HepG2 (cell line): ENCODE measurements around the gene ZDHHC14. TPM values are rescaled to one million over a fixed set of nuclear protein-coding genes. Genes with fewer than 3 reads are reported as not detected.

Experiments
- ATAC-seq: fragments of 200-7000 bp; cut with Tn5 transposase; 3 replicates; pipeline ENCODE4 v1.9.1; 2020; ENCODE audit warnings: mild to moderate bottlenecking, moderate library complexity
- BruUV-seq: library from RNA; stranded (reverse); fragments of 400-500 nt; replicated peaks from 2 replicates; lab custom pipeline; 2021; lab: Mats Ljungman, UMichigan
- CTCF ChIA-PET: fragments of 300-600 bp; formaldehyde crosslinking; extraction: SDS; loops from one replicate; lab custom pipeline; 2021; ENCODE audit warnings: low total read pairs, inconsistent platforms, low intra/inter-chr PET ratio; lab: Yijun Ruan, JAX
- POLR2A ChIA-PET: fragments of 350-600 bp; sonication (Branson Sonifier 250); formaldehyde crosslinking; loops from one replicate; lab custom pipeline; 2020; ENCODE audit warnings: antibody characterized with exemption, inconsistent platforms; lab: Yijun Ruan, JAX
- DNase-seq: peaks from one replicate; pipeline ENCODE4 v3.0.0-alpha.2; 2015; ENCODE audit warnings: low spot score
- FAIRE-seq: peaks from 3 replicates; lab custom pipeline; 2011; peaks lifted over from hg19 to GRCh38; lab: Jason Lieb, UNC
- H2AFZ ChIP-seq: one replicate; pipeline ENCODE4 v1.6.1; 2011; ENCODE audit warnings: low read length, inconsistent platforms
- H3K27ac ChIP-seq: fragments of 300-600 bp; 3 replicates; pipeline ENCODE4 v1.8.0; 2011; ENCODE audit warnings: mixed run types, mild to moderate bottlenecking, mixed read lengths, low read length, inconsistent platforms; ENCODE audit not compliant: insufficient read depth; ENCODE audit errors: extremely low read length
- H3K27me3 ChIP-seq, 2 experiments: fragments of 200-600 bp in 1 of 2; 2 replicates in 1 of 2; 3 replicates in 1 of 2; pipeline versions ENCODE4 v1.6.0 to v1.8.0; 2011; ENCODE audit warnings: low read length in 2 of 2, mild to moderate bottlenecking in 2 of 2, moderate library complexity in 2 of 2, inconsistent platforms in 1 of 2; ENCODE audit not compliant: insufficient read depth in 2 of 2, control insufficient read depth in 1 of 2
- H3K36me3 ChIP-seq, 2 experiments: fragments of 200-600 bp in 1 of 2; replicated peaks in 1 of 2; 2 replicates in 1 of 2; 3 replicates in 1 of 2; pipeline versions ENCODE4 v1.5.1 to v1.8.0; 2011; ENCODE audit warnings: low read length in 2 of 2, inconsistent platforms in 1 of 2; ENCODE audit not compliant: insufficient read depth in 2 of 2, control insufficient read depth in 1 of 2
- H3K4me1 ChIP-seq: 2 replicates; pipeline ENCODE4 v1.5.1; 2012; ENCODE audit warnings: low read length, inconsistent platforms; ENCODE audit not compliant: insufficient read depth
- H3K4me2 ChIP-seq: 2 replicates; pipeline ENCODE4 v1.6.0; 2011; ENCODE audit warnings: low read depth, low read length, inconsistent platforms
- H3K4me3 ChIP-seq, 3 experiments: fragments of 200-600 bp in 1 of 3; sonication (generic), shearing (Covaris generic) in 1 of 3; replicated peaks in 1 of 3; 2 replicates each; pipeline ENCODE4 v1.5.1; 2011 to 2016; ENCODE audit warnings: low read length in 3 of 3, inconsistent platforms in 2 of 3, low read depth in 2 of 3, mild to moderate bottlenecking in 2 of 3, control low read depth in 1 of 3, mixed read lengths in 1 of 3; ENCODE audit not compliant: insufficient read depth in 1 of 3
- H3K79me2 ChIP-seq: one replicate; pipeline ENCODE4 v1.6.1; 2011; ENCODE audit warnings: low read length, inconsistent platforms; ENCODE audit not compliant: insufficient read depth
- H3K9ac ChIP-seq: 2 replicates; pipeline ENCODE4 v1.6.0; 2011; ENCODE audit warnings: mild to moderate bottlenecking, low read depth, low read length, inconsistent platforms; ENCODE audit not compliant: insufficient read depth
- H3K9me3 ChIP-seq: 2 replicates; pipeline ENCODE4 v1.5.1; 2012; ENCODE audit warnings: mild to moderate bottlenecking, low read length
- H4K20me1 ChIP-seq: 2 replicates; pipeline ENCODE4 v1.6.0; 2011; ENCODE audit warnings: inconsistent platforms, mild to moderate bottlenecking, low read length, moderate library complexity; ENCODE audit not compliant: insufficient read depth
- BHLHE40 ChIP-seq: IDR thresholded peaks from 2 replicates; pipeline ENCODE4 v1.6.1; 2011; ENCODE audit warnings: low read length, improper control_type of control experiment
- CBFB ChIP-seq: sonication (generic); formaldehyde crosslinking; IDR thresholded peaks from 2 replicates; pipeline ENCODE4 v1.4.0; 2020; ENCODE audit warnings: missing genetic modification reagents
- LCORL ChIP-seq, 2 experiments: fragments of 450-650 bp in 1 of 2; sonication (generic) in 1 of 2; formaldehyde crosslinking in 1 of 2; IDR thresholded peaks; 2 replicates each; pipeline versions ENCODE4 v1.5.0 to v1.6.1; 2017 to 2020; ENCODE audit warnings: antibody characterized with exemption in 1 of 2, missing genetic modification reagents in 1 of 2
- MZF1 ChIP-seq: sonication (generic); formaldehyde crosslinking; IDR thresholded peaks from 2 replicates; pipeline ENCODE4 v1.8.1; 2023; ENCODE audit warnings: mild to moderate bottlenecking, missing genetic modification reagents, borderline replicate concordance
- ZKSCAN8 ChIP-seq: IDR thresholded peaks from 2 replicates; pipeline ENCODE4 v1.6.1; 2016; ENCODE audit warnings: borderline replicate concordance, missing genetic modification reagents, missing compliant biosample characterization
- ZNF44 ChIP-seq: sonication (generic); formaldehyde crosslinking; IDR thresholded peaks from 2 replicates; pipeline ENCODE4 v1.5.1; 2020; ENCODE audit warnings: mild to moderate bottlenecking, missing genetic modification reagents
- ZNF850 ChIP-seq: sonication (generic); formaldehyde crosslinking; conservative IDR thresholded peaks from 2 replicates; pipeline ENCODE4 v1.9.0; 2021; ENCODE audit warnings: mild to moderate bottlenecking, missing genetic modification reagents
- WGBS: methylation state at CpG from one replicate; pipeline ENCODE4 v1.1.6; 2017; ENCODE audit warnings: low lambda C conversion rate; 5-methylcytosine and 5-hydroxymethylcytosine counted together
- in situ Hi-C: cut with HindIII; loops from 2 replicates; pipeline ENCODE4 v1.10.0; 2017; ENCODE audit warnings: low pct_unique_long_range_greater_than_20kb; ENCODE audit not compliant: extremely low pct_ligation_motif_present
- intact Hi-C: fragments of 100-400 bp; cut with micrococcal nuclease; formaldehyde crosslinking; loops from one replicate; pipeline ENCODE4 v1.10.0; 2022; ENCODE audit not compliant: unreplicated experiment
- polyA plus RNA-seq, 8 experiments: library from polyadenylated mRNA; depleted of rRNA in 3 of 8; stranded (reverse) in 7 of 8; unstranded in 1 of 8; fragments of >200 nt; fragmentation: Illumina TruSeq in 4 of 8; extraction: Trizol in 4 of 8; gene quantifications; 2 replicates each; pipeline versions ENCODE4 v1.2.1 to v1.2.3, GENCODE V29; 2011 to 2016; ENCODE audit warnings: low read depth in 4 of 8, missing spikeins in 1 of 8, mixed read lengths in 1 of 8; ENCODE audit not compliant: insufficient read depth in 1 of 8
- total RNA-seq, 5 experiments: library from RNA; depleted of rRNA; stranded (reverse); fragments of >200 nt; fragmentation: Illumina TruSeq; extraction: Trizol; gene quantifications; 2 replicates each; pipeline ENCODE4 v1.2.3, GENCODE V29; 2016; ENCODE audit warnings: low read depth in 1 of 5
- TF ChIP-seq, protein P1 (sequence below): sonication (generic); formaldehyde crosslinking; conservative IDR thresholded peaks from 2 replicates; pipeline ENCODE4 v1.8.1; 2023; ENCODE audit warnings: missing genetic modification reagents
- TF ChIP-seq, protein P2 (sequence below): sonication (generic); formaldehyde crosslinking; IDR thresholded peaks from 2 replicates; pipeline ENCODE4 v1.4.0; 2020; ENCODE audit warnings: missing genetic modification reagents, low read depth, mild to moderate bottlenecking, borderline replicate concordance

Gene ZDHHC14
- total and polyA plus RNA-seq, 2 of the 13 experiments (the other 11 are each of a cell fraction or from before 2014, with no cell fraction given), result 3.7 to 9.5 TPM

DNA sequence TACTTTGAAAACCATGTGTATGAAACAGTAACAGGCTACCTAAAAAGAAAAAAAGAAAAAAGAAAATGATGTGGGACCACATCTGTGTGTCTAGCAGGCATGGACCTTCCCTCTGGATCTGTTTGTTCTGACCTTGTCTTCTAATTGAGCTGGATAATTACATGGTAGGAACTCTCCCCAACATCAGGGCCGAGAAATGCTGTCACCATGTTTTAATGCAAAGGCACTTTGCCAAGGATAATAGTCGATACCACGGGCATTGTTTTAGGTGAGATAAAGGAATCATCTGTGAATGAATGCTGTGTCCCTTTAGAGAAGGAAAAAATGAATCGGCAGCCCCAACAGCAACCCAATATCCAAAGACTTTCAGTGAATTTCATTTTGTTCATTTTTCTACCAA, 149.1 kb downstream of the ZDHHC14 start:
- Histone ChIP-seq H3K4me3 (peak overlapping the region in 1 of 3 experiments; percentile 58; a peak in 1 of 6 replicates), H3K4me2 (peak overlapping the region; percentile 90), H3K9me3 (no peaks in the 10 kb centered on the region), H3K9ac (peak overlapping the region; percentile 82), H3K79me2 (no peaks in the 10 kb centered on the region), H3K27me3 (no peaks in the 10 kb centered on the region), H3K27ac (peak overlapping the region; percentile 96), H2AFZ (no peak overlapping the region), H4K20me1 (no peaks in the 10 kb centered on the region), H3K36me3 (no peaks in the 10 kb centered on the region), H3K4me1 (peaks cover 99% of the 10 kb centered on the region)
- ChIA-PET CTCF (no interaction called here), POLR2A (interaction anchor here (1.1 to 7.2 kb wide), 9 partner anchors 11 to 215 kb away, joined by 3 to 186 read pairs (median 13); partner anchors contain the start of gene TMEM242)
- BruUV-seq, result no TSS peak
- TF ChIP-seq MZF1 (CRISPR knock-in tag) (no peak), ZKSCAN8 (CRISPR knock-in tag) (no peak), LCORL (IDR thresholded peaks at IDR 0.05) (no peak), LCORL (CRISPR knock-in tag; IDR thresholded peaks at IDR 0.05) (peak; percentile 42; the same call in 1 of the 2 replicates), CBFB (CRISPR knock-in tag) (no peak), ZNF44 (CRISPR knock-in tag) (0 out of 2 replicates have a peak, but pooled peaks have one; percentile 19), ZNF850 (CRISPR knock-in tag) (0 out of 2 replicates have a peak, but pooled peaks have one; percentile 11), BHLHE40 (no peak)
- TF ChIP-seq, protein P1, sequence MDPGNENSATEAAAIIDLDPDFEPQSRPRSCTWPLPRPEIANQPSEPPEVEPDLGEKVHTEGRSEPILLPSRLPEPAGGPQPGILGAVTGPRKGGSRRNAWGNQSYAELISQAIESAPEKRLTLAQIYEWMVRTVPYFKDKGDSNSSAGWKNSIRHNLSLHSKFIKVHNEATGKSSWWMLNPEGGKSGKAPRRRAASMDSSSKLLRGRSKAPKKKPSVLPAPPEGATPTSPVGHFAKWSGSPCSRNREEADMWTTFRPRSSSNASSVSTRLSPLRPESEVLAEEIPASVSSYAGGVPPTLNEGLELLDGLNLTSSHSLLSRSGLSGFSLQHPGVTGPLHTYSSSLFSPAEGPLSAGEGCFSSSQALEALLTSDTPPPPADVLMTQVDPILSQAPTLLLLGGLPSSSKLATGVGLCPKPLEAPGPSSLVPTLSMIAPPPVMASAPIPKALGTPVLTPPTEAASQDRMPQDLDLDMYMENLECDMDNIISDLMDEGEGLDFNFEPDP (CRISPR knock-in tag), result 0 out of 2 replicates have a peak, but pooled peaks have one; percentile 49
- TF ChIP-seq, protein P2, sequence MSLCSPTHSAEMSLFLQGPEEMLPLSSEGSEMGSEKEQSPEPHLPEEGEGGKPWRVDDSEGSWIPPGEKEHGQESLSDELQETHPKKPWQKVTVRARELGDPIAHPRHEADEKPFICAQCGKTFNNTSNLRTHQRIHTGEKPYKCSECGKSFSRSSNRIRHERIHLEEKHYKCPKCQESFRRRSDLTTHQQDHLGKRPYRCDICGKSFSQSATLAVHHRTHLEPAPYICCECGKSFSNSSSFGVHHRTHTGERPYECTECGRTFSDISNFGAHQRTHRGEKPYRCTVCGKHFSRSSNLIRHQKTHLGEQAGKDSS (CRISPR knock-in tag), result no peak
- in situ Hi-C loops (no loop called here), intact Hi-C loops (loop anchor here (2.0 to 5.0 kb wide), 5 partner anchors 17 to 203 kb away; partner anchors contain the start of gene ZDHHC14)
- 75% methylated on average over 4 of the region's 4 CpGs for WGBS
- FAIRE-seq, result no peak
- ATAC-seq, result no peak
- DNase-seq, result no peak
